Right cardiac atrium (tissue), 5 donors: Measurements from ENCODE around the gene DLX1. TPM values are rescaled to one million over a fixed set of nuclear protein-coding genes. Genes with fewer than 3 reads are reported as not detected.
A peak's percentile ranks its signal among the peaks of the same experiment; 100 is the strongest.

Experiments used
- ATAC-seq, 2 donors: fragments of 200-7000 bp; cut with Tn5 transposase; one replicate each; pipeline versions ENCODE4 v1.8.0 to v1.9.1; 2020; ENCODE audit warnings: moderate library complexity in 2 of 2, mild to moderate bottlenecking in 1 of 2
- DNase-seq, 3 donors: peaks; one replicate each; pipeline ENCODE4 v3.0.0-alpha.2; 2020
- H3K27ac ChIP-seq: one replicate; pipeline ENCODE4 v1.5.1; 2013; ENCODE audit warnings: mild to moderate bottlenecking, low read length, control low read depth, moderate library complexity
- H3K27me3 ChIP-seq: one replicate; pipeline ENCODE4 v1.6.1; 2013; ENCODE audit not compliant: control insufficient read depth, insufficient read depth
- H3K4me1 ChIP-seq: one replicate; pipeline ENCODE4 v1.6.1; 2013; ENCODE audit warnings: low read length; ENCODE audit not compliant: control insufficient read depth, insufficient read depth
- H3K4me3 ChIP-seq: one replicate; pipeline ENCODE4 v1.5.1; 2013; ENCODE audit warnings: low read length, control low read depth
- H3K9me3 ChIP-seq: one replicate; pipeline ENCODE4 v1.6.1; 2013; ENCODE audit warnings: low read length; ENCODE audit not compliant: control insufficient read depth
- WGBS: extraction: QIAGEN DNeasy Blood & Tissue Kit; methylation state at CpG from one replicate; pipeline ENCODE4 v1.1.7; 2013; 5-methylcytosine and 5-hydroxymethylcytosine counted together
- intact Hi-C, 4 donors: fragments of 100-400 bp; cut with DNase I; formaldehyde crosslinking; loops; one replicate each; pipeline versions ENCODE4 v1.11.0 to v1.14.0; 2022 to 2023
- polyA plus RNA-seq: library from polyadenylated mRNA; stranded (reverse); fragments of 200-250 nt; gene quantifications from one replicate; pipeline ENCODE4 v1.2.3, GENCODE V29; 2013
- total RNA-seq, 4 donors: library from RNA; stranded (reverse); fragmentation: NEBNext Ultra II Directional; extraction: Animal tissue kit (Norgen Biotek cat#: 25700); gene quantifications; one replicate each; pipeline ENCODE4 v1.2.1, GENCODE V29; 2021
- donor health status: healthy with polysubstance abuse.
- donor health status: DM: no; HTN: yes; CAD: no.
- donor health status: DM: no; HTN: no; CAD: no.
- donor health status: DM: no; HTN: yes; CAD: no; lungs with severe emphysema.
- donor health status: DM: yes; HTN: yes; CAD: no.

The DLX1 gene
- total and polyA plus RNA-seq, 5 donors = 0.18 to 0.23 (median 0.23) TPM; not detected in 2

- Histone ChIP-seq H3K4me1 (no peaks in the 10 kb centered on the region), H3K27me3 (no peaks in the 10 kb centered on the region), H3K4me3 (no peak overlapping the region), H3K27ac (no peak overlapping the region), H3K9me3 (no peaks in the 10 kb centered on the region)
- ATAC-seq (no peak), DNase-seq (peak in 1 of 3 donors; percentile 27)
- intact Hi-C loops = no loop called here
- WGBS = 9% methylated on average over 14 of the region's 14 CpGs
Observed at GRCh38 chr2:172082105-172082943, 3.0 kb upstream of the DLX1 start.

- 8% methylated on average over 42 of the region's 42 CpGs for WGBS
- Histone ChIP-seq H3K27ac (no peak overlapping the region), H3K4me3 (no peak overlapping the region), H3K4me1 (no peaks in the 10 kb centered on the region), H3K9me3 (no peaks in the 10 kb centered on the region), H3K27me3 (no peaks in the 10 kb centered on the region)
- ATAC-seq = no peak
- intact Hi-C loops = no loop called here
- peak in 1 of 3 donors; percentile 45 for DNase-seq
Observed at GRCh38 chr2:172082944-172083627, 2.2 kb upstream of the DLX1 start.

GRCh38 chr2:172083628-172084394 is 1.5 kb upstream of the DLX1 start:
- H3K27ac ChIP-seq = no peak overlapping the region
- DNase-seq (peak in 1 of 3 donors; percentile 16), ATAC-seq (no peak)
- no peaks in the 10 kb centered on the region for H3K4me1 ChIP-seq
- intact Hi-C loops = no loop called here
- H3K27me3 ChIP-seq = no peaks in the 10 kb centered on the region
- 13% methylated on average over 23 of the region's 23 CpGs for WGBS
- H3K9me3 ChIP-seq = no peaks in the 10 kb centered on the region
- H3K4me3 ChIP-seq = no peak overlapping the region

- H3K27ac ChIP-seq = no peak overlapping the region
- intact Hi-C loops = no loop called here
- H3K27me3 ChIP-seq = no peaks in the 10 kb centered on the region
- 2% methylated on average over 17 of the region's 17 CpGs for WGBS
- no peaks in the 10 kb centered on the region for H3K4me1 ChIP-seq
- ATAC-seq = no peak
- no peak for DNase-seq
- no peak overlapping the region for H3K4me3 ChIP-seq
- no peaks in the 10 kb centered on the region for H3K9me3 ChIP-seq
Observed at GRCh38 chr2:172084395-172084644, 987 bp upstream of the DLX1 start.

GRCh38 chr2:172084645-172085459 is 455 bp upstream of the DLX1 start:
- peak; percentile 84 to 86 (median 86) for DNase-seq
- intact Hi-C loops = no loop called here
- ATAC-seq = peak; percentile 91 to 96
- Histone ChIP-seq H3K27me3 (no peaks in the 10 kb centered on the region), H3K4me3 (peak overlapping the region; percentile 47), H3K9me3 (no peaks in the 10 kb centered on the region), H3K27ac (no peak overlapping the region), H3K4me1 (no peaks in the 10 kb centered on the region)
- WGBS = under 1% methylated on average over 76 of the region's 76 CpGs

GRCh38 chr2:172086241-172087206 is 1.2 kb downstream of the DLX1 start:
- no peak overlapping the region for H3K27ac ChIP-seq
- ATAC-seq = no peak
- no peaks in the 10 kb centered on the region for H3K4me1 ChIP-seq
- no peak overlapping the region for H3K4me3 ChIP-seq
- H3K27me3 ChIP-seq = no peaks in the 10 kb centered on the region
- H3K9me3 ChIP-seq = no peaks in the 10 kb centered on the region
- WGBS = 5% methylated on average over 54 of the region's 54 CpGs
- peak in 1 of 3 donors; percentile 54 for DNase-seq
- intact Hi-C loops = no loop called here

GRCh38 chr2:172087207-172087779 is 2.0 kb downstream of the DLX1 start:
- H3K27me3 ChIP-seq = no peaks in the 10 kb centered on the region
- H3K4me1 ChIP-seq = no peaks in the 10 kb centered on the region
- no peak overlapping the region for H3K27ac ChIP-seq
- no peak overlapping the region for H3K4me3 ChIP-seq
- intact Hi-C loops = no loop called here
- DNase-seq = no peak
- no peaks in the 10 kb centered on the region for H3K9me3 ChIP-seq
- ATAC-seq = no peak
- WGBS = 7% methylated on average over 31 of the region's 31 CpGs

- 5% methylated on average over 23 of the region's 23 CpGs for WGBS
- H3K4me1 ChIP-seq = no peaks in the 10 kb centered on the region
- intact Hi-C loops = no loop called here
- no peak for DNase-seq
- ATAC-seq = no peak
- no peaks in the 10 kb centered on the region for H3K9me3 ChIP-seq
- peak overlapping the region; percentile 4 for H3K4me3 ChIP-seq
- no peak overlapping the region for H3K27ac ChIP-seq
- no peaks in the 10 kb centered on the region for H3K27me3 ChIP-seq
Observed at GRCh38 chr2:172087780-172088244, 2.5 kb downstream of the DLX1 start.

GRCh38 chr2:172088245-172089004 is 3.1 kb downstream of the DLX1 start:
- Histone ChIP-seq H3K9me3 (no peaks in the 10 kb centered on the region), H3K27me3 (no peaks in the 10 kb centered on the region), H3K27ac (no peak overlapping the region), H3K4me1 (no peaks in the 10 kb centered on the region), H3K4me3 (peak overlapping the region; percentile 4)
- ATAC-seq (no peak), DNase-seq (no peak)
- intact Hi-C loops = no loop called here
- 9% methylated on average over 37 of the region's 37 CpGs for WGBS
